AG04450 (cell line): ENCODE results near the gene PSMD4. TPM values are rescaled to one million over a fixed set of nuclear protein-coding genes. Genes with fewer than 3 reads are reported as not detected.
A peak's percentile ranks its signal among the peaks of the same experiment; 100 is the strongest.
"Not testable (repeated sequence)": the region's sequence is repeated elsewhere in the genome, so short reads cannot be mapped to it uniquely, and the experiment has no call there.

Experiments
- CTCF ChIA-PET: fragments of 300-600, 350-600 bp; formaldehyde crosslinking; extraction: SDS; loops from one replicate; lab custom pipeline; 2022; ENCODE audit warnings: antibody characterized with exemption, inconsistent platforms; lab: Charles Lee
- POLR2A ChIA-PET: fragments of 350-600 bp; formaldehyde crosslinking; extraction: SDS; loops from one replicate; lab custom pipeline; 2021; ENCODE audit warnings: antibody characterized with exemption, inconsistent platforms; lab: Yijun Ruan, JAX
- DNase-seq: peaks from one replicate; pipeline ENCODE4 v3.0.0-alpha.2; 2011; ENCODE audit warnings: low read depth, low spot score
- H3K27ac ChIP-seq: one replicate; pipeline ENCODE4 v1.5.1; 2012; ENCODE audit warnings: low read depth, low read length, control low read depth
- H3K27me3 ChIP-seq: one replicate; pipeline ENCODE4 v1.6.0; 2012; ENCODE audit warnings: low read length; ENCODE audit not compliant: control insufficient read depth, insufficient read depth
- H3K4me3 ChIP-seq: 2 replicates; pipeline ENCODE4 v1.5.1; 2011; ENCODE audit warnings: mild to moderate bottlenecking, low read depth, low read length, control low read depth
- H3K9me3 ChIP-seq: 2 replicates; pipeline ENCODE4 v1.5.1; 2012; ENCODE audit warnings: low read length; ENCODE audit not compliant: control insufficient read depth, insufficient read depth
- CTCF ChIP-seq: IDR thresholded peaks from 2 replicates; pipeline ENCODE4 v1.5.1; 2011; ENCODE audit warnings: low read depth, low read length, control low read depth, inconsistent platforms
- polyA minus RNA-seq: library from RNA; depleted of rRNA, polyadenylated mRNA; stranded (reverse); fragments of >200 nt; gene quantifications from 2 replicates; pipeline ENCODE4 v1.2.3, GENCODE V29; 2011; rRNA and poly(A)+ RNA removed
- polyA plus RNA-seq: library from polyadenylated mRNA; depleted of rRNA; stranded (reverse); fragments of >200 nt; gene quantifications from 2 replicates; pipeline ENCODE4 v1.2.3, GENCODE V29; 2011; rRNA removed

Gene PSMD4
- polyA plus RNA-seq (258 and 275 TPM in 2 replicates), polyA minus RNA-seq (227 and 254 TPM in 2 replicates)

GRCh38 chr1:151254217-151255213 is at the start of gene PSMD4:
Gene PSMD4 (plus strand): TSS chr1:151254734. CDS start chr1:151254783, 49 bp downstream.
- H3K4me3 ChIP-seq: peak within 1 kb of the TSS; percentile 84
- TF ChIP-seq CTCF: no peak
- CTCF ChIA-PET: interaction anchor here (0.6 to 2.0 kb wide), 5 partner anchors 13 to 154 kb away, joined by 3 to 8 read pairs (median 7); no protein-coding TSS in a partner anchor

GRCh38 chr1:151205381-151205965 is 49.1 kb upstream of the PSMD4 start:
- ChIA-PET POLR2A (interaction anchor here (0.6 kb wide), 1 partner anchor 14 kb away, joined by 3 read pairs; no protein-coding TSS in a partner anchor), CTCF (interaction anchor here (0.6 to 0.9 kb wide), 2 partner anchors 8 to 37 kb away, joined by 3 to 4 read pairs; no protein-coding TSS in a partner anchor)
- DNase-seq, H3K9me3 ChIP-seq, H3K27me3 ChIP-seq, H3K27ac ChIP-seq, H3K4me3 ChIP-seq: not testable (repeated sequence)

More at GRCh38 chr1:151254217-151255213, at the start of gene PSMD4:
- peak within 1 kb of the TSS; percentile 83 for H3K27ac ChIP-seq
- H3K9me3 ChIP-seq: no peaks in the 10 kb centered on the region; the same call in 1 of the 2 replicates
- H3K27me3 ChIP-seq: no peaks in the 10 kb centered on the region
- POLR2A ChIA-PET: interaction anchor here (0.5 to 1.6 kb wide), 6 partner anchors 27 to 73 kb away, joined by 3 to 10 read pairs (median 4); partner anchors contain the start of genes PI4KB, VPS72 and ZNF687
- DNase-seq: peak; percentile 88

GRCh38 chr1:151210830-151211229 is 43.7 kb upstream of the PSMD4 start:
- CTCF ChIA-PET: no interaction called here
- H3K27ac ChIP-seq: no peak overlapping the region

GRCh38 chr1:151211972-151212705 is 42.4 kb upstream of the PSMD4 start:
- H3K9me3 ChIP-seq: no peaks in the 10 kb centered on the region
- no peak overlapping the region for H3K4me3 ChIP-seq
- H3K27me3 ChIP-seq: no peaks in the 10 kb centered on the region
- no peak overlapping the region for H3K27ac ChIP-seq
- ChIA-PET POLR2A (interaction anchor here (0.6 to 1.1 kb wide), 3 partner anchors 9 to 18 kb away, joined by 3 to 10 read pairs (median 5); no protein-coding TSS in a partner anchor), CTCF (interaction anchor here (1.0 kb wide), 1 partner anchor 40 kb away, joined by 7 read pairs; no protein-coding TSS in a partner anchor)
- no peak for DNase-seq
- no peak for TF ChIP-seq CTCF

More at GRCh38 chr1:151210830-151211229, 43.7 kb upstream of the PSMD4 start:
- DNase-seq: no peak
- TF ChIP-seq CTCF: no peak
- no peaks in the 10 kb centered on the region for H3K9me3 ChIP-seq
- H3K4me3 ChIP-seq: no peak overlapping the region
- H3K27me3 ChIP-seq: no peaks in the 10 kb centered on the region
- POLR2A ChIA-PET: no interaction called here

- no peaks in the 10 kb centered on the region for H3K9me3 ChIP-seq
- ChIA-PET POLR2A (interaction anchor here (0.5 kb wide), 1 partner anchor 16 kb away, joined by 9 read pairs; no protein-coding TSS in a partner anchor), CTCF (interaction anchor here (0.7 to 1.0 kb wide), 2 partner anchors 9 to 38 kb away, joined by 3 read pairs; no protein-coding TSS in a partner anchor)
- no peak for TF ChIP-seq CTCF
- no peak for DNase-seq
- no peaks in the 10 kb centered on the region for H3K27me3 ChIP-seq
- no peak overlapping the region for H3K27ac ChIP-seq
- H3K4me3 ChIP-seq: no peak overlapping the region
Observed at GRCh38 chr1:151213560-151213959, 41.0 kb upstream of the PSMD4 start.
